ENCODE measurements around the gene LRIG1. TPM values are rescaled to one million over a fixed set of nuclear protein-coding genes. Genes with fewer than 3 reads are reported as not detected.

LRIG1 gene
- total and polyA plus RNA-seq, 10 of the 15 experiments (the other 5 are each of a cell fraction or from before 2014, with no cell fraction given), result 0.84 to 16.4 (median 8.1) TPM

- TF ChIP-seq CBX3 (IDR thresholded peaks at IDR 0.05; ENCODE audit: borderline replicate concordance, low read depth) (no peak), MTA3 (IDR thresholded peaks at IDR 0.05; ENCODE audit: borderline replicate concordance, low read length) (no peak), MXI1 (IDR thresholded peaks at IDR 0.05; ENCODE audit: low read depth, low read length) (no peak), YY1 (IDR thresholded peaks at IDR 0.05; ENCODE audit: low read depth, low read length) (peak; percentile 56; the same call in 1 of the 2 replicates), ATF7 (IDR thresholded peaks at IDR 0.05; ENCODE audit: low read depth) (no peak), FOXM1 (IDR thresholded peaks at IDR 0.05; ENCODE audit: low read depth, low read length) (no peak), STAT3 (IDR thresholded peaks at IDR 0.05; ENCODE audit: low read depth, low read length) (no peak), YBX1 (IDR thresholded peaks at IDR 0.05) (no peak), CHD1 (IDR thresholded peaks at IDR 0.05; ENCODE audit: low read depth, low read length) (no peak), TCF7 (IDR thresholded peaks at IDR 0.05; ENCODE audit: borderline replicate concordance) (no peak), RAD21 (IDR thresholded peaks at IDR 0.05; ENCODE audit: insufficient read depth, low read depth, low read length) (peak; percentile 94), CEBPB (IDR thresholded peaks at IDR 0.05; ENCODE audit: borderline replicate concordance in 1 of 2, low read depth in 2 of 2, low read length in 2 of 2) (no peak), MEF2B (IDR thresholded peaks at IDR 0.05; ENCODE audit: partially characterized antibody, poor library complexity, severe bottlenecking) (no peak), HDAC2 (IDR thresholded peaks at IDR 0.05) (no peak), SMC3 (IDR thresholded peaks at IDR 0.05; ENCODE audit: borderline replicate concordance, low read length) (peak; percentile 97), NFYB (IDR thresholded peaks at IDR 0.05; ENCODE audit: insufficient read depth, low read depth, low read length) (no peak), SREBF2 (IDR thresholded peaks at IDR 0.05; ENCODE audit: low read length) (no peak), POLR2A (IDR thresholded peaks at IDR 0.05; ENCODE audit: low read depth, low read length) (no peak), HDGF (IDR thresholded peaks at IDR 0.05) (no peak), NFIC (IDR thresholded peaks at IDR 0.05; ENCODE audit: low read depth, low read length) (no peak), ETV6 (conservative IDR thresholded peaks at IDR 0.05 in 1 of 2, IDR thresholded peaks at IDR 0.05 in 1 of 2; ENCODE audit: borderline replicate concordance in 1 of 2, low read depth in 1 of 2) (no peak)
- TF ChIP-seq, protein P1, sequence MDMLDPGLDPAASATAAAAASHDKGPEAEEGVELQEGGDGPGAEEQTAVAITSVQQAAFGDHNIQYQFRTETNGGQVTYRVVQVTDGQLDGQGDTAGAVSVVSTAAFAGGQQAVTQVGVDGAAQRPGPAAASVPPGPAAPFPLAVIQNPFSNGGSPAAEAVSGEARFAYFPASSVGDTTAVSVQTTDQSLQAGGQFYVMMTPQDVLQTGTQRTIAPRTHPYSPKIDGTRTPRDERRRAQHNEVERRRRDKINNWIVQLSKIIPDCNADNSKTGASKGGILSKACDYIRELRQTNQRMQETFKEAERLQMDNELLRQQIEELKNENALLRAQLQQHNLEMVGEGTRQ (IDR thresholded peaks at IDR 0.05; ENCODE audit: borderline replicate concordance, low read depth, low read length), result no peak
- TF ChIP-seq, protein P2, sequence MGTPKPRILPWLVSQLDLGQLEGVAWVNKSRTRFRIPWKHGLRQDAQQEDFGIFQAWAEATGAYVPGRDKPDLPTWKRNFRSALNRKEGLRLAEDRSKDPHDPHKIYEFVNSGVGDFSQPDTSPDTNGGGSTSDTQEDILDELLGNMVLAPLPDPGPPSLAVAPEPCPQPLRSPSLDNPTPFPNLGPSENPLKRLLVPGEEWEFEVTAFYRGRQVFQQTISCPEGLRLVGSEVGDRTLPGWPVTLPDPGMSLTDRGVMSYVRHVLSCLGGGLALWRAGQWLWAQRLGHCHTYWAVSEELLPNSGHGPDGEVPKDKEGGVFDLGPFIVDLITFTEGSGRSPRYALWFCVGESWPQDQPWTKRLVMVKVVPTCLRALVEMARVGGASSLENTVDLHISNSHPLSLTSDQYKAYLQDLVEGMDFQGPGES (IDR thresholded peaks at IDR 0.05), result no peak
- TF ChIP-seq, protein P3, sequence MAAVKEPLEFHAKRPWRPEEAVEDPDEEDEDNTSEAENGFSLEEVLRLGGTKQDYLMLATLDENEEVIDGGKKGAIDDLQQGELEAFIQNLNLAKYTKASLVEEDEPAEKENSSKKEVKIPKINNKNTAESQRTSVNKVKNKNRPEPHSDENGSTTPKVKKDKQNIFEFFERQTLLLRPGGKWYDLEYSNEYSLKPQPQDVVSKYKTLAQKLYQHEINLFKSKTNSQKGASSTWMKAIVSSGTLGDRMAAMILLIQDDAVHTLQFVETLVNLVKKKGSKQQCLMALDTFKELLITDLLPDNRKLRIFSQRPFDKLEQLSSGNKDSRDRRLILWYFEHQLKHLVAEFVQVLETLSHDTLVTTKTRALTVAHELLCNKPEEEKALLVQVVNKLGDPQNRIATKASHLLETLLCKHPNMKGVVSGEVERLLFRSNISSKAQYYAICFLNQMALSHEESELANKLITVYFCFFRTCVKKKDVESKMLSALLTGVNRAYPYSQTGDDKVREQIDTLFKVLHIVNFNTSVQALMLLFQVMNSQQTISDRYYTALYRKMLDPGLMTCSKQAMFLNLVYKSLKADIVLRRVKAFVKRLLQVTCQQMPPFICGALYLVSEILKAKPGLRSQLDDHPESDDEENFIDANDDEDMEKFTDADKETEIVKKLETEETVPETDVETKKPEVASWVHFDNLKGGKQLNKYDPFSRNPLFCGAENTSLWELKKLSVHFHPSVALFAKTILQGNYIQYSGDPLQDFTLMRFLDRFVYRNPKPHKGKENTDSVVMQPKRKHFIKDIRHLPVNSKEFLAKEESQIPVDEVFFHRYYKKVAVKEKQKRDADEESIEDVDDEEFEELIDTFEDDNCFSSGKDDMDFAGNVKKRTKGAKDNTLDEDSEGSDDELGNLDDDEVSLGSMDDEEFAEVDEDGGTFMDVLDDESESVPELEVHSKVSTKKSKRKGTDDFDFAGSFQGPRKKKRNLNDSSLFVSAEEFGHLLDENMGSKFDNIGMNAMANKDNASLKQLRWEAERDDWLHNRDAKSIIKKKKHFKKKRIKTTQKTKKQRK (IDR thresholded peaks at IDR 0.05; ENCODE audit: low read depth, low read length), result 0 out of 2 replicates have a peak, but pooled peaks have one; percentile 15
These were observed 93.1 kb downstream of the LRIG1 start (continued) for GRCh38 chr3:66407611-66408218.
